GM20000 (cell line): Measurements from ENCODE around the gene PRKAR1B.

Experiments
- DNase-seq: peaks from one replicate; pipeline ENCODE4 v3.0.0; 2012; ENCODE audit warnings: low spot score
- CTCF ChIP-seq: IDR thresholded peaks from 2 replicates; pipeline ENCODE4 v1.5.1; 2012; ENCODE audit warnings: mild to moderate bottlenecking, control low read depth; ENCODE audit errors: extremely low read depth, missing control alignments

Gene PRKAR1B

GRCh38 chr7:508461-509170, 218.5 kb downstream of the PRKAR1B start:
- no peak for TF ChIP-seq CTCF
- no peak for DNase-seq

GRCh38 chr7:507623-508300, 219.3 kb downstream of the PRKAR1B start:
- no peak for DNase-seq
- no peak for TF ChIP-seq CTCF

GRCh38 chr7:506921-507622, 220.0 kb downstream of the PRKAR1B start:
- no peak for TF ChIP-seq CTCF

GRCh38 chr7:506391-506831, 220.7 kb downstream of the PRKAR1B start:
- no peak for DNase-seq
- TF ChIP-seq CTCF, result no peak

More at GRCh38 chr7:506921-507622, 220.0 kb downstream of the PRKAR1B start:
- no peak for DNase-seq

GRCh38 chr7:505171-505570, 221.9 kb downstream of the PRKAR1B start:
- no peak for TF ChIP-seq CTCF
- no peak for DNase-seq

- TF ChIP-seq CTCF, result no peak
- DNase-seq, result no peak
Measured at GRCh38 chr7:504221-505111, 222.6 kb downstream of the PRKAR1B start.
